Stomach (tissue), 4 donors: ENCODE results near the gene AGAP1.

ENCODE experiments used
- EP300 ChIP-seq: sonication (generic); formaldehyde crosslinking; IDR thresholded peaks from one replicate; pipeline ENCODE4 v1.6.1; 2017; ENCODE audit warnings: antibody characterized with exemption
- POLR2A ChIP-seq, 4 donors: fragments of 450-650 bp; IDR thresholded peaks; one replicate each; pipeline ENCODE4 v1.6.1; 2016; ENCODE audit warnings: antibody characterized with exemption in 4 of 4, control low read depth in 2 of 4, mild to moderate bottlenecking in 1 of 4, moderate library complexity in 1 of 4
- TF ChIP-seq, protein P1 (sequence below), 7 experiments: fragments of 450-650 bp in 4 of 7; fragments of 200-600 bp in 3 of 7; sonication (generic) in 3 of 7; IDR thresholded peaks; one replicate each; pipeline ENCODE4 v1.5.1; 2016 to 2019; ENCODE audit warnings: antibody characterized with exemption in 7 of 7, control low read depth in 2 of 7, mild to moderate bottlenecking in 1 of 7

DNA sequence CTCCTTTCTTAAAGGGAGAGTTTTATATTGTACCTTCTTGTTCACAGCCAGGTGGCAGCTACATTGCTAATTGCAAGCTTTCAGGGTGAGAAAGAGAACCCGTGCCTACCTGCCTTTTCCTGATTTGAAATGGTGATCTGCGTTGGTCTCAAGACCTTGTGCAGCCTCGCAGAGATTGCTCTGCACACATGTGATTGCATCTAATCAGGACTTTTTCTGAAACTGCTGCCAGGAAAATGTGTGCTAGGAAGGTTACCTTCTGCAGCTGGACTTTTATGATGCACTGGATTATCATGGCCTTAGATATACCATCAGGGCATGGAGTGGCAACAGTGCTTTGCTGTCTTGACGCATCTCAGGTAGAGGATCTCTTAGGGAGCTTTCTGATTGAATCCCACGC is 45.1 kb downstream of the AGAP1 start:
- TF ChIP-seq POLR2A (IDR thresholded peaks at IDR 0.05) (no peak), EP300 (no peak)
- TF ChIP-seq, protein P1, sequence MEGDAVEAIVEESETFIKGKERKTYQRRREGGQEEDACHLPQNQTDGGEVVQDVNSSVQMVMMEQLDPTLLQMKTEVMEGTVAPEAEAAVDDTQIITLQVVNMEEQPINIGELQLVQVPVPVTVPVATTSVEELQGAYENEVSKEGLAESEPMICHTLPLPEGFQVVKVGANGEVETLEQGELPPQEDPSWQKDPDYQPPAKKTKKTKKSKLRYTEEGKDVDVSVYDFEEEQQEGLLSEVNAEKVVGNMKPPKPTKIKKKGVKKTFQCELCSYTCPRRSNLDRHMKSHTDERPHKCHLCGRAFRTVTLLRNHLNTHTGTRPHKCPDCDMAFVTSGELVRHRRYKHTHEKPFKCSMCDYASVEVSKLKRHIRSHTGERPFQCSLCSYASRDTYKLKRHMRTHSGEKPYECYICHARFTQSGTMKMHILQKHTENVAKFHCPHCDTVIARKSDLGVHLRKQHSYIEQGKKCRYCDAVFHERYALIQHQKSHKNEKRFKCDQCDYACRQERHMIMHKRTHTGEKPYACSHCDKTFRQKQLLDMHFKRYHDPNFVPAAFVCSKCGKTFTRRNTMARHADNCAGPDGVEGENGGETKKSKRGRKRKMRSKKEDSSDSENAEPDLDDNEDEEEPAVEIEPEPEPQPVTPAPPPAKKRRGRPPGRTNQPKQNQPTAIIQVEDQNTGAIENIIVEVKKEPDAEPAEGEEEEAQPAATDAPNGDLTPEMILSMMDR (IDR thresholded peaks at IDR 0.05) = no peak
